Endothelial cell of umbilical vein (primary cell): Measurements from ENCODE around the gene TRERF1.

ENCODE experiments used
- EZH2 ChIP-seq: IDR thresholded peaks from 2 replicates; pipeline ENCODE4 v1.6.1; 2012; ENCODE audit warnings: borderline replicate concordance, low read depth, mild to moderate bottlenecking, moderate library complexity, low read length, inconsistent platforms; ENCODE audit not compliant: severe bottlenecking
- FOS ChIP-seq: IDR thresholded peaks from 2 replicates; pipeline ENCODE4 v1.6.1; 2011; ENCODE audit warnings: mild to moderate bottlenecking, low read length, moderate library complexity, borderline replicate concordance; ENCODE audit not compliant: insufficient read depth
- GATA2 ChIP-seq: IDR thresholded peaks from 2 replicates; pipeline ENCODE4 v1.7.0; 2011; ENCODE audit warnings: low read depth, mild to moderate bottlenecking, moderate library complexity, mixed read lengths, low read length; ENCODE audit not compliant: insufficient read length, insufficient read depth
- JUN ChIP-seq: IDR thresholded peaks from 2 replicates; pipeline ENCODE4 v1.6.1; 2011; ENCODE audit warnings: borderline replicate concordance, low read depth; ENCODE audit not compliant: insufficient read length, insufficient read depth
- MYC ChIP-seq: IDR thresholded peaks from one replicate; pipeline ENCODE4 v1.6.1; 2011; ENCODE audit warnings: mild to moderate bottlenecking, low read depth, low read length
- POLR2A ChIP-seq: IDR thresholded peaks from 2 replicates; pipeline ENCODE4 v1.6.1; 2012; ENCODE audit warnings: low read depth, mild to moderate bottlenecking, control low read depth, low read length
- POLR2AphosphoS5 ChIP-seq: IDR thresholded peaks from 2 replicates; pipeline ENCODE4 v1.6.1; 2012; ENCODE audit warnings: low read depth, mild to moderate bottlenecking, control low read depth, low read length, moderate library complexity; ENCODE audit not compliant: insufficient read depth
- TF ChIP-seq, protein P1 (sequence below), 2 donors: IDR thresholded peaks; 1 replicate in 1 of 2; 2 replicates in 1 of 2; pipeline ENCODE4 v1.5.1; 2011; ENCODE audit warnings: low read length in 2 of 2, mild to moderate bottlenecking in 2 of 2, moderate library complexity in 2 of 2, control low read depth in 1 of 2, inconsistent platforms in 1 of 2, low read depth in 1 of 2; ENCODE audit not compliant: insufficient read depth in 1 of 2; ENCODE audit errors: extremely low read depth in 1 of 2

DNA sequence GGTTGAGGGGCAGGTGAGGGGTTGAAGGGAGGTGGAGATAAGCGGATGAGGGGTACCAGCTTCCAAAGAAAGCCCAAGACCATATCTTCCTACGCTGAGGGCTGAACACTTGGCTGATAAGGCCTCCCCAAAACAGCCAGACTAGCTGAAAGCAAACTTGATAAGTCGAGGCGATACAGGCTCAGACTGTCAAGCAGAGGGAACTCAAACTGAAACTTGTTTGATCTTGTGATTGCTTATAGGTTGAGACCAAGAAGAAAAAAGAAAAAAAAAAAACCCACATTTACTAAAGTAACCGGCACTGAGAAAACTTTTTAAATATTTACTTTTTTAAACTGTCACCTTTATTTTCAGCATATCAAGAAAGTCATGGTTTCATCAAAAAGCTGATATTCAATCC, 73.6 kb downstream of the TRERF1 start:
- TF ChIP-seq, protein P1, sequence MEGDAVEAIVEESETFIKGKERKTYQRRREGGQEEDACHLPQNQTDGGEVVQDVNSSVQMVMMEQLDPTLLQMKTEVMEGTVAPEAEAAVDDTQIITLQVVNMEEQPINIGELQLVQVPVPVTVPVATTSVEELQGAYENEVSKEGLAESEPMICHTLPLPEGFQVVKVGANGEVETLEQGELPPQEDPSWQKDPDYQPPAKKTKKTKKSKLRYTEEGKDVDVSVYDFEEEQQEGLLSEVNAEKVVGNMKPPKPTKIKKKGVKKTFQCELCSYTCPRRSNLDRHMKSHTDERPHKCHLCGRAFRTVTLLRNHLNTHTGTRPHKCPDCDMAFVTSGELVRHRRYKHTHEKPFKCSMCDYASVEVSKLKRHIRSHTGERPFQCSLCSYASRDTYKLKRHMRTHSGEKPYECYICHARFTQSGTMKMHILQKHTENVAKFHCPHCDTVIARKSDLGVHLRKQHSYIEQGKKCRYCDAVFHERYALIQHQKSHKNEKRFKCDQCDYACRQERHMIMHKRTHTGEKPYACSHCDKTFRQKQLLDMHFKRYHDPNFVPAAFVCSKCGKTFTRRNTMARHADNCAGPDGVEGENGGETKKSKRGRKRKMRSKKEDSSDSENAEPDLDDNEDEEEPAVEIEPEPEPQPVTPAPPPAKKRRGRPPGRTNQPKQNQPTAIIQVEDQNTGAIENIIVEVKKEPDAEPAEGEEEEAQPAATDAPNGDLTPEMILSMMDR (IDR thresholded peaks at IDR 0.05; ENCODE audit: extremely low read depth in 1 of 2, insufficient read depth in 1 of 2, low read depth in 1 of 2, low read length in 2 of 2) = no peak
- TF ChIP-seq POLR2AphosphoS5 (no peak), FOS (no peak), EZH2 (no peak), GATA2 (no peak), POLR2A (no peak), MYC (no peak), JUN (no peak)
